Glomerular visceral epithelial cell (primary cell): ENCODE data around the gene RCOR3.
"Not testable (repeated sequence)": the region's sequence is repeated elsewhere in the genome, so short reads cannot be mapped to it uniquely, and the experiment has no call there.

Source experiments
- DNase-seq: peaks from one replicate; pipeline ENCODE4 v3.0.0-alpha.2; 2016; ENCODE audit errors: extremely low spot score

The RCOR3 gene

DNA sequence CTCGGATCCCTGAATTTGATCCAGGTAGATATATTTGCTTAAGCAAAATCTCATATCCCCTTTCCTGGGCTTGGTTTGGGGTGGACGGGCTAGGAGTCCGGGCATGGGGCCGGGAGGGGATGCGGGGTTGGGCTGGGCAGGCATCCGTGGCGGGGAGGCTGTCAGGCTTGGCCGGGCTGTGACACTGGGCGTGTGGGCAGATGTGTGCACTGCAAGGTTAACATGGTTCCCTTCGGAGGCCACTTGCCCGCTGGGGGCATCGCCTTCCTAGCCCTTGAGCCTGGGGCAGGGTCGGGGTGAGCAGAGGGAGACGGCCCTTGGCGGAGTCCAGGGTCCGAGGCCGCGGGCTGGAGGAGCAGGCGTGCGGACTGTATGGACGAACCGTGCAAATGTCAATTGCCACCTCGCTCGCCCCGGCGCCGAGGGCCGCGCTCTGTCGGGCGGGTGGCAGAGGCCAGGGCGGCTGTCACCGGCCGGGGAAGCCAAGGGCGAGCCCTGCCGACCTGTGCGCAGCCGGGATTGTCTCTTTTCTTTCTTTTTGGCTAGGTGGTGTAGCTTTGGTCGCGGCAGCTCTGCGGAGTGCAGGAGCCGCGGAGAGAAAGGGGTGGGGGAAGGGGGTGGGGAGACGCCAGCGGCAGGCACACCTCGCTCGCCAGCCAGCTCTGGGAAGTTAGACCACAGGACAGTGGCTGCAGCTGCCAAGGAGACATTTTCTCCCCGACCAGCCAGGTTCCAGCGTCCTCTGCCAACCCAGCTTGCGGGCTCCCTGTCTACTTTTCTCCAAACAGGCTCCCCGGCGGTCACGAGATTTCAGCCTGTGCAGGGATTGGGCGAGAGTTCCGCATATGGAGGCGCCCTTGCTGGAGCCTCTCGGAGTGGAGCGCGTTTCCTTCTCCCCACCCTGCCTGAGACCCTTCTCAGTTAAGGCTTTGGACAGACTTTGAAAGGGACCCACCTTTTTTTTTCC, 1.3 kb downstream of the RCOR3 start:
- peak; percentile 79 for DNase-seq

DNA sequence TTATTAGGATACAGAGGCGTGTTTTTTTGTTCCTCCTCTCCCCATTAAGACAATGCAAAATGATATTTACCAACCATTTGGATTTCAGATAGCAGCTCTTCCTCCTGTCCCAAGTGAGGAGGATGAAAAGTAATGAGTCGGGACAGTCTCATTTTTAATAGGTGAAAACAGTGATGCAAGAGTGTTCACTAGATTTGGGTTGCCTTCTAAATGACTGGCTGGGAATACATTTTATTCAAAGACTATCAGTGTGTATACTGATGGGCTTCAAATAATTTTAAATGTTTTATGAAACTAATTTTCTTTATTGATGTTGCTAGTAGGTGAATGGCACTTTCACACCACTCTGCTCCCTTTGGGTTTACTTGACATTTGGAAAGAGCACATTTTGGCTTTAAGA, 2.1 kb downstream of the RCOR3 start:
- no peak for DNase-seq

DNA sequence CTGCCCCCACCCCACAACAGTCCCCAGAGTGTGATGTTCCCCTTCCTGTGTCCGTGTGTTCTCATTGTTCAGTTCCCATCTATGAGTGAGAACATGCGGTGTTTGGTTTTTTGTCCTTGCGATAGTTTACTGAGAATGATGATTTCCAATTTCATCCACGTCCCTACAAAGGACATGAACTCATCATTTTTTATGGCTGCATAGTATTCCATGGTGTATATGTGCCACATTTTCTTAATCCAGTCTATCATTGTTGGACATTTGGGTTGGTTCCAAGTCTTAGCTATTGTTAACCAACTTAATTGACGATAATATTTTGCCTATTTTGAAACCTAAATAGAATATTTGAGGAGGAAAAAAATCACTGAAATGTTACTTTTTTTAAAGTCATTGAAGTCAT, 3.9 kb downstream of the RCOR3 start:
- not testable (repeated sequence) for DNase-seq

DNA sequence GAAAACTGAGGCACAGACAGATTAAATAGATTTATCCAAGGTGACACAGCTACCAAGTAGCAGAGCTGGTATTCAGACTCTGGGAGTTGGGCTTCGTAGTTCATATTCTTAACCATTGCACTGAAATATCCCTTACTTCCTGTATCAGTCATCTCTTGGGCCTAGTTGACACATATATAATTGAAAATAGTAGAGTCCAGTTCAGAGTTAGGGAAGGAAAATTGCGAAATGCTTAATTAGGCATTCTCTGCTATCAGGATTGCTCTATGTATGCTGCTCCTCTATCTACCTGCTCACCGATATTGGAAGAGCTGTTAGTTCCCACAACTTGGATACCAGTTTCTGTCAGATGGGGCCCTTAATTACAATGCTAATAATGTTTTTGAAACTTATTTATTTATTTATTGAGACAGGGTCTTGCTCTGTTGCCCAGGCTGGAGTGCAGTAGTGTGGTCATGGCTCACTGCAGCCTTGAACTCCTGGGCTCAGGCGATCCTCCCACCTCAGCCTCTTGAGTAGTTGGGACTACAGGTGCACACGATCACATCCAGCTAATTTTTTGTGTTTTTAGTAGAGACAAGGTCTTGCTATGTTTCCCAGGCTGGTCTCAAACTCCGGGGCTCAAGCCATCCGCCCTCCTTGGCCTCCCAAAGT, 8.2 kb downstream of the RCOR3 start:
- DNase-seq = no peak

DNA sequence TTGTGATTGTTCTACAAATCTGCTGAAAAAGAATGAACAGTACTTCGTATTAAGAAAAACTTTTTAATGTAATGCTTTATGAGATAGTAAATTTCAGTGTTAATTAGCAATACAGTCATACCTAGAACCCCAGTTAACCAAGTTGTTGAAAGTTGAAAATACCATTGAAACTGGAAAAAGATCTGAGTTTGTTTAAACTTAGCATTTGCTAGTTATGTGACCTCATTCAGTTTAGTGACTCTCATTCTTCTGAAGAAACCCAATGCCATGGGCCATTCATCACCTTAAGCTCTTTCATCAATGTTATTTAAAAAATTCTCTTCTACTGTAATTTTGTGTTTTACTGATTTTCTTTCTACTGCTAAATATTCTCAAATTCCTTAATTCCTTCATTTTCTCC, 20.2 kb downstream of the RCOR3 start:
- DNase-seq = no peak

DNA sequence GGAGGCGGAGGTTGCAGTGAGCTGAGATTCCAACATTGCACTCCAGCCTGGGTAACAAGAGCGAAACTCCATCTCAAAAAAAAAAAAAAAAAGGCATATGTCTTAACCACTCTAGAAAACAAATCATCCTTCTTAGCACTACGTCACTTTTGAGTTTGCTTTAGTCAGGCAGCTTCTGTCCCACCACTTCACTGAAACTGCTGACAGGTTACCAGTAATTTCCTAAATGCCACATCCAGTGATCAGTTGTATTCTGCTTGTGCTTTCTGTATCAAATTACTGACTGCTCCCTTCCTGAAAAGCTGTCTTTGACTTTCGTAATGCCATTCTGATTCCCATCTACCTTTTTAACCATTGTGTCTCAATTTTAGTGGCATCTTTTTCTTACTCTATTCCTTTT, 21.7 kb downstream of the RCOR3 start:
- no peak for DNase-seq

DNA sequence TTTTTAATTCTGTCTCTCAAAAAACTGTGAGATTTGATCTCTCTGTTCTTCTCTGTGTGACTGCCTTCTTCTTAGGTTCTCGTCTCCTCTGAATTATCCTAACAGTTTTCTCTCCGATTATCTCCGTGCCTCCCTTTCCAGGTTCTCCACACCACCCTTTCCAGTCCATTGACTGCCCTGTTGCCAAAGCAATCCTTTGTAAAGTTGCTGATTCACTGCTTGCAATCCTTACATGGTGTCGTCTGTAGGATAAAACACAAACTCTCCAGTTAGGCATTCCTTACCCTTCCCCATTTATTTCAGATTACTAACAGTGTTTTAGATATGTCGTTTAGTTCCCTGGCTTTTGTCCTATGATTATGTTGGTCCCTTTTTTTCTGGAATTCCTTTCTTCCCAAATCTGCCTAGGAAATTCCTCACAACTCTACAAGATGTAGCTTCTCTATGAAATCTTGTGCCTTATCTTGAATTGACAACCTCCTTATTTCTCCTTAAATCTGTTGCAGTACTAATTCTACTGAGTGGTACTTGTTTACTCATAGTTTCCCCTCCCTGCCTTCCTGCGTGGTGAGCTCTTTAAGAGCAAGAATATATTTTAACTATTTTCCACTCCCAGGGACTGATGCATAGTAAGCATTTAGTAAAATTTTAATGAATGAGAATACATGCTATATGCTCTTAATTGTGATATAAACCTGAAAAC, 22.3 kb downstream of the RCOR3 start:
- DNase-seq = peak; percentile 36

DNA sequence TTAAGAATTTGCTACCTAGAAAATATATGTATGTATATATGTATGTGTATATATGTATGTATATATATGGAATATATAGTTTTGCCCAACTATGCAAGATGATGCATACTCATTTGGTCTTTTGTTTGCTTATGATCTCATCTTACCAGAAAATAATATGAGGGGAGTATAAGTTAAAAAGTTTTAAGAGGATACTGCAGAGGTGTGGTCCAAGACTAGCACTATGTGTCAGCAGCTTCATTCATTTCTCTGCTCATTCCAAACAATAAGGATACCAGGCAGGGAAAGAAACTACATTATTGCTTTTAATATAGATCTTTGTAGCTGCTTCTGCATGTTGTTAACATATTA, 22.8 kb downstream of the RCOR3 start:
- no peak for DNase-seq

DNA sequence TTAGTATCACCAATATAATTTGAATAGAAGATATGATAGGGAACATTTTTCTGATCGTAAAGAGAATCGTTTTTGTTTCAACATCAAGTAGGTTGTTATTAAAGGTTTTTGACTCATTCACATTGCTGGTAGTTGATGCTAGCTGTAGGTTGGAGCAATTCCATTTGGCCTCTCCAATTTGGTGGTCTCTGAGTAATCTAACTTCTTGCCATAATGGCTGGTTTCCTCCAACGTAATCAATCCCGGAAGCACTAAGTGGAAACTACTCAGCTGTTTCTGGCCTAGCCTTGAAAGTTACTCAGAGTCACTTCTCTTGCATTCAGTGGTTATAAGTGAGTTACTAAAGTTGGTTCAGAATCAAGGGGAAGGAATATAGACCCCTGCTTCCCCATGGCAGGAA, 26.0 kb downstream of the RCOR3 start:
- DNase-seq = no peak

DNA sequence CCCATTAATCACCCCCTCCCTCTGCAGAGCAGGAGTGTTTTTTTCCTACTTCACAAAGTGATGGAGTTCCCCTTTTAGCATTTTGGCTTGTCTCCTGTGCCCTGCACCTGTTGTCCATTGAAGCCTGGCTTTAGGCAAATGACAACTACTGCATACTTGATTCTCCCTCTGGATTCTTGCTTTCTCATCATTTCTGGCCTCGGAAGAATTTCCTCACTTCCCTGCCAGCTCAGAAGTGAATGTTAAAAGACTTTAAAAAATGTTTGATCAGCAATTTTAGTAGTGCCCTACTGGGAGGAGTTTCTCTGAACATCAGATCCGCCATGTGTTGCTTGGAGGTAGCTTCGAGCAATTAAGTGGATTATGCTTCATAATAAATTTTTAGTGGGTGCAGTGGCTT, 28.1 kb downstream of the RCOR3 start:
- DNase-seq = no peak

DNA sequence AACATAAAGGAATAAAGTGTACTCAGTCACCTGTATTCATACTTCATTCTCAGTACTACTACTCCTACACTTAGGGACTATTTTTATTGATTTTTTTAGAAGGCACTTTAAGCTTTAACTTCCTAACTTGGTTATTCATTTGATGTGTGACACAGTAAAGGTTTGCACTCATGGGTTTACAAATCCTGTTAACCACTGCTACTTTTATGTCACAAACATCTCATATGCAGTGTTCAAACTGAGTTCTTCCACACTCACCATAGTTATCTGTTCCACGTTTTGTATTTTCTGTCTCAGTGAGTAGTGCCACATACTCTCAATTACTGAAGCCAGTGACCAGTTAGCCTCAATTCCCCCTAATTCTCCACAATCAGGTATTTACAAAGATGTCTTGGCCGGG, 33.2 kb downstream of the RCOR3 start:
- DNase-seq = no peak

DNA sequence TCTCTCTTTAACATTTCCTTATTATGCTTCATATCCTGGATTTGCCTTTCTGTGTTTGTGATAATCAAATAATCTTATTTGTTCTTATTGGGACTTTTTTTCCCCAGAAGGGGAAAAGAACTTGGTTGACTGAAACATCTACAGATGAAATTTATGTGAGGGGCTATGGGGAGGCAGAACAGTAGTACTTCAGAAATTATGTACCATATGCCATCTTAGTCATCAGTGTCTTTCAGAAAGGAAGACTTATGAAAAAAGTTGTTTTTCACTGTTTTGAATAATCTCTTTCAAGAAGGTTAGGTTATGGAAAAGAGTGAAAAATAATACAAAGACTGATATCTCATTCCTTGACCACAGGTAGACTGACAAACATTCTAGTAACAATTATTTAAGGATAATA, 37.2 kb downstream of the RCOR3 start:
- DNase-seq = no peak

DNA sequence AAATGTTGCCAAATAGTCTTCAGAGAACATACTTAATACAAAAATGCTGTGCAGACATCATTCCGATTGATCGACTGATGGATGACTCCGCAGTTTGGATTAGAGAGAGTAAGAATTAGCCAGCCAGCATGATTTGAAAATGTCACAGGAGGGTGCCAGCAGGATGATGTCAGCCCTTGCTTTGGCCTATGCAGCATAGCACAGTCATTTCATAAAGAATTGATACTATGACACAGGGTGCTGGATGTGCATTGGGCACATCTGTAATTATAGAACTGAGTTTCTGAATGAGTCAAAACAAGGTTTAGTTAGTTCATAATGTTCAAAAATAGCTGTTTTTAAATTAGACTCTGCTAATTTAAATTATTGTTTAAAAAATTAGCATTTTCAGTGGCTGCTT, 45.9 kb downstream of the RCOR3 start:
- no peak for DNase-seq

DNA sequence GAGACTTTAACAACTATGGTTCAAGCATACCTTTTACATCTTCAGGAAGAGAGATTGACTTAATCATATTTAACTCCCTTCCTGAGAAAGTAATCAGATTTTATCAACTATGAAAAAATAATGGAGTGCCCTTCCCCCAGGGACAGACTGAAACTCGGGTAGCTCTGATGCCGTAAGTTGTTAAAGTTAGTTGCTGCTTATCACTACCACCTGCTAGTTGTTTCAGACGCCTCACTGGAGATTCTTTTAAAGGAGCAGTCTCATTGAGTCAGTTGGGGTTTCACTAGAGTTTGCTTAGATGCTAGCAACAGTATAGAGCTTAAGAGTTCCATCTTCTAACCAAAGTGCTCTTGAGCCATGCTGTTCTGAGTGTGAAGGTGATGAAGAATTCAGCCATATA, 50.5 kb downstream of the RCOR3 start:
- no peak for DNase-seq

DNA sequence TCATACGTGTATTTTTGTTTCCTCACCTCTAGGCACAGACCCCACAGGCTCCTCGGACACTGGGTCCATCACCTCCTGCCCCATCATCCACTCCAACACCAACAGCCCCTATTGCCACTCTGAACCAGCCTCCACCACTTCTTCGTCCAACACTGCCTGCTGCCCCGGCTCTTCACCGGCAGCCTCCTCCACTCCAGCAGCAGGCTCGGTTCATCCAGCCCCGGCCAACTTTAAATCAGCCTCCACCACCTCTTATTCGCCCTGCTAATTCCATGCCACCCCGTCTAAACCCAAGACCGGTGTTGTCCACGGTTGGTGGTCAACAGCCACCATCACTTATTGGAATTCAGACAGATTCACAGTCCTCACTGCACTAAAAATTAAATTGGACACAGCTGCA, 54.2 kb downstream of the RCOR3 start:
- no peak for DNase-seq

DNA sequence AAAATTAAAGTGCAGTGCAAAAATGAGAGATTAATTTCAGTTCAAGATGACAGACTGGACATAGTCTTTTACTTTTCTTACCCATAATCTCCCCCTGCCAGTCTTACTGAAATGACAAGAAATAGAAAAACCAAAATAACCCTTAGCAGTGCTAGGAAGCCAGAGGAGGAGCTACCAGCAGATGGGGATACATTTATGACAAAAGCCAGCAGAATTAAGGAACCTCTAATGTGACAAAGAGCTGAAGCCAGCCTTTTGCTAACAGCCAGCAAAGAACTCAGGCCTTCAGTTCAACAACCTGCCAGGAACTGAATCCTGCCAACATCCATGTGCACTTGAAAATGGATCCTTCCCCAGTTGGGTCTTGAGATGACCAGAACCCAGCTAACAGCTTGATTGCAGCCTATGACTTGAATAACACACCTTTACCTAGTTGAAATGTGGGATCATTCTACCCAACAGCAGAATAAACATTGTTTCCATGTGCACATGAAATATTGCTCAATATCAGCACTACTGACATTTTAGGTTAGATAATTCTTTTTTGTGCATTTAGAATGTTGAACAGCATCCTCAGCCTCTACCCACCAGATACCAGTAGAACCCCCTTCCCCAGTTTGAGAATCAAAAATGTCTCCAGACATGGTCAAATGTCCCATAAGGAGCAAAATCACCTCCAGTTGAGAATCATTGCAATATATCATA, 59.6 kb downstream of the RCOR3 start:
- no peak for DNase-seq

DNA sequence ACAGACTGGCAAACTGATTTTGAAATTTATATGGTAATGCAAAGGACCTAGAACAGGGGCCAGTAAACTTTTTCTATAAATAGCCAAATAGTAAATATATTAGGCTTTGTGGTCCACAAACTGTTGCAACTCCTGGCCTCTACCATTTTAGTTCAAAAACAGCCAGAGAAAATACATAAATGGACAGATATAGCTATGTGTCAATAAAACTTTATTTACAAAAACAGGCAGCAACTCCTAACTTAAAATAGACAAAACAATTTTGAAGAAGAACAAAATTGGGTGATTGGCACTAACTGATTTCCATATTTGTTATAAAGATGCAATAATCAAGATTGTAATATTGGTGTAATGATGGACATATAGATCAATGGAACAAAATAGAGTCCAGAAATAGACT, 60.7 kb downstream of the RCOR3 start:
- no peak for DNase-seq

DNA sequence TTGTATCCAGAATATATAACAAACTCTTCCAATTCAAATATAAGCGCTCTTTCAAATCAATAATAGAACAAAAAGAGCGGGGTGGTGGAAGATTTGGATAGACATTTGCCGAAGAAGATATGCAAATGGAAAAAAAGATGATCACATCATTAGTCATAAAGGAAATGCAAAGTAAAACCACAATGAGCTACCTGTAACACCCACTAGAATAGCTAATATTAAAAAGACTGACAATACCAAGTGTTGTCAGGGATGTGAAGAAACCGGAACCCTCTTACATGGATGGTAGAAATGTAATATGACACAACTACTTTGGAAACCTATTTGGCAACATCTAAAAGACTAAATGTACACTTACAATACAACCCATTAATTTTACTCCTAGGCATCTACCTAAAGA, 61.8 kb downstream of the RCOR3 start:
- peak; percentile 15 for DNase-seq

DNA sequence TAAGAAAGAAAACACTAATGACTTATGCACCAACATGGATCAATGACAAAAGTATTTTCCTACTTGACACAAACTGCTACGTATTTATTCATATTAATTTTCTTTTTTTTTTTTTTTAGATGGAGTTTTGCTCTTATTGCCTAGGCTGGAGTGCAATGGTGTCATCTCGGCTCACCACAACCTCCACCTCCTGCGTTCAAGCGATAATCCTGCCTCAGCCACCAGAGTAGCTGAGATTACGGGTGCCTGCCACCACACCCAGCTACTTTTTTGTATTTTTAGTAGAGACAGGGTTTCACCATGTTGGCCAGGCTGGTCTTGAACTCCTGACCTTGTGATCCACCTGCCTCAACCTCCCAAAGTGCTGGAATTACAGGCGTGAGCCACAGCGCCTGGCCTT, 62.5 kb downstream of the RCOR3 start:
- not testable (repeated sequence) for DNase-seq

DNA sequence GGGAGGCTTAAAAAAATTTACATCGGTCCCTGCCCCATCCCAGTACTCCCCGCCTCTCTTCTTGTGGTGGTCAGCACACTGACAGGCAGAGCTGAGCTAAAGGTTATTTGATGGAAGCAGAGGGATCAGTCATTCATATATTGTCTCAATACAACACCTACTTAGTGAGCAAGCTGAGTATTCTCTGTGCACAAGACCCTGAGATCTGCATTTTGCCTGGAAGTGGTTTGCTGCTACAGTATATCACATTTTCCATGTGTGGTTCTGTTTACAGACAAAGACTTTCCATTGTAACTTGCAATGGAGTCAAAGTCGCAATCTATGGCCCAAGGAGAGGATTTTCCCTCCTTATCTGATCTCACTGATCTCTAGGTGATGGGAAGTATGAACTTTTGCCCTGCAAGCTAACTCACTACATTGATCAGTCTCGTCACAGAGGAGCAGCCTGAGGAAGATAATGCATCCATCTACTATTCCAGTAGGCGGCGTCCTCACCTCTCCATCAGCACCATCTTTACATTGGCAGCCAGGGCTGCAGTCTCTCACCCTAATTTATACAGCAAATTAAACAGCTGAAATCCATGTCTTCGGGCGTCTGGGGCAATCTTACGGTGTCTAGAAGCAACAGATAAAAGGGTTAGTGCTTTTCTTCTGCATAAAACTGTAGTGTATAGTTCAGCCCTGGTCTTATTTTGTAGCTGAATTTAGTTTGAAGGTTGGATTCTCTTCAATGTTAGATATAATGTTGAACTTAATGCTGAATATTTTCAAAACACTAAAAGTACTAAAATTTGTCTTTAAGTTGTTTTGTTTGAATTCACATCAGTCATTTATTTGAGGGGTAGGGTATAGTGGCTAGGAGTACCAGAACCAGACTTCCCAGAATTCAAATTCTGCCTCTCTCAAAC, 64.2 kb downstream of the RCOR3 start:
- DNase-seq = peak; percentile 71
